Measurements from ENCODE around the gene MSANTD1.

GRCh38 chr4:3250956-3251690, 2.2 kb downstream of the MSANTD1 start:
- TF ChIP-seq CTCF (IDR thresholded peaks at IDR 0.05): no peak
- no peak for TF ChIP-seq POLR2A (IDR thresholded peaks at IDR 0.05)
